Liver (tissue), 9 donors: ENCODE measurements around the gene PTPN9. TPM values are rescaled to one million over a fixed set of nuclear protein-coding genes. Genes with fewer than 3 reads are reported as not detected.

Experiments
- DNase-seq: peaks from one replicate; pipeline ENCODE4 v3.0.0-alpha.2; 2017; ENCODE audit warnings: low spot score
- H3K27ac ChIP-seq, 2 donors: one replicate each; pipeline ENCODE4 v1.7.0; 2013; ENCODE audit warnings: inconsistent platforms in 2 of 2, low read length in 2 of 2, control low read depth in 1 of 2, low read depth in 1 of 2, mild to moderate bottlenecking in 1 of 2
- H3K27me3 ChIP-seq, 4 donors: one replicate each; pipeline versions ENCODE4 v1.6.1 to v1.7.0; 2013; ENCODE audit warnings: low read length in 3 of 4, inconsistent platforms in 1 of 4, mild to moderate bottlenecking in 1 of 4, moderate library complexity in 1 of 4; ENCODE audit not compliant: control insufficient read depth in 4 of 4, insufficient read depth in 4 of 4
- H3K36me3 ChIP-seq, 4 donors: one replicate each; pipeline versions ENCODE4 v1.6.1 to v1.7.0; 2013; ENCODE audit warnings: low read length in 3 of 4, mild to moderate bottlenecking in 3 of 4, low read depth in 1 of 4, moderate library complexity in 1 of 4; ENCODE audit not compliant: control insufficient read depth in 4 of 4, insufficient read depth in 3 of 4
- H3K4me1 ChIP-seq, 4 donors: one replicate each; pipeline versions ENCODE4 v1.6.1 to v1.7.0; 2013; ENCODE audit warnings: low read length in 3 of 4, mild to moderate bottlenecking in 3 of 4, moderate library complexity in 1 of 4; ENCODE audit not compliant: control insufficient read depth in 4 of 4, insufficient read depth in 4 of 4
- H3K4me3 ChIP-seq, 3 donors: one replicate each; pipeline versions ENCODE4 v1.6.1 to v1.7.0; 2013; ENCODE audit warnings: low read length in 3 of 3, control low read depth in 1 of 3, low read depth in 1 of 3, mild to moderate bottlenecking in 1 of 3
- H3K9ac ChIP-seq, 2 donors: one replicate each; pipeline ENCODE4 v1.7.0; 2013; ENCODE audit warnings: low read length in 2 of 2, mild to moderate bottlenecking in 2 of 2, moderate library complexity in 2 of 2, control low read depth in 1 of 2, low read depth in 1 of 2
- H3K9me3 ChIP-seq, 4 donors: one replicate each; pipeline versions ENCODE4 v1.6.1 to v1.7.0; 2013; ENCODE audit warnings: low read length in 3 of 4; ENCODE audit not compliant: control insufficient read depth in 4 of 4
- FOXA1 ChIP-seq: IDR thresholded peaks from 2 replicates; pipeline ENCODE4 v1.6.1; 2016; ENCODE audit warnings: antibody characterized with exemption
- FOXA2 ChIP-seq: IDR thresholded peaks from 2 replicates; pipeline ENCODE4 v1.6.1; 2016; ENCODE audit warnings: antibody characterized with exemption
- GABPA ChIP-seq, 2 donors: IDR thresholded peaks in 1 of 2; conservative IDR thresholded peaks in 1 of 2; 2 replicates each; pipeline ENCODE4 v1.6.1; 2016; ENCODE audit warnings: antibody characterized with exemption in 2 of 2, mild to moderate bottlenecking in 1 of 2, moderate library complexity in 1 of 2
- HNF4A ChIP-seq, 2 donors: conservative IDR thresholded peaks; 2 replicates each; pipeline ENCODE4 v1.6.1; 2016; ENCODE audit warnings: antibody characterized with exemption in 2 of 2, mild to moderate bottlenecking in 2 of 2
- HNF4G ChIP-seq: IDR thresholded peaks from 2 replicates; pipeline ENCODE4 v1.6.1; 2016; ENCODE audit warnings: antibody characterized with exemption
- JUND ChIP-seq, 2 donors: IDR thresholded peaks; 2 replicates each; pipeline ENCODE4 v1.6.1; 2016; ENCODE audit warnings: antibody characterized with exemption in 2 of 2
- NR2F2 ChIP-seq: IDR thresholded peaks from 2 replicates; pipeline ENCODE4 v1.6.1; 2016; ENCODE audit warnings: antibody characterized with exemption
- RAD21 ChIP-seq, 2 donors: IDR thresholded peaks; 2 replicates each; pipeline ENCODE4 v1.6.1; 2016; ENCODE audit warnings: antibody characterized with exemption in 2 of 2, mild to moderate bottlenecking in 2 of 2
- YY1 ChIP-seq: IDR thresholded peaks from 2 replicates; pipeline ENCODE4 v1.6.1; 2016; ENCODE audit warnings: antibody characterized with exemption, mild to moderate bottlenecking
- WGBS: extraction: QIAGEN DNeasy Blood & Tissue Kit; methylation state at CpG from one replicate; pipeline ENCODE4 v1.1.7; 2013; 5-methylcytosine and 5-hydroxymethylcytosine counted together
- polyA plus RNA-seq, 2 donors: library from polyadenylated mRNA; stranded (reverse) in 1 of 2; unstranded in 1 of 2; fragments of 200-250 nt in 1 of 2; fragments of >200 nt in 1 of 2; fragmentation: Nextera tagmentation in 1 of 2; extraction: Ambion mirVana in 1 of 2; gene quantifications; one replicate each; pipeline versions ENCODE4 v1.2.1 to v1.2.3, GENCODE V29; 2013 to 2015
- total RNA-seq, 2 donors: library from RNA; depleted of rRNA; stranded (reverse); fragments of >200 nt; gene quantifications; one replicate each; pipeline ENCODE4 v1.2.3, GENCODE V29; 2014
- TF ChIP-seq, protein P1 (sequence below): IDR thresholded peaks from 2 replicates; pipeline ENCODE4 v1.6.1; 2016; ENCODE audit warnings: antibody characterized with exemption
- TF ChIP-seq, protein P2 (sequence below): IDR thresholded peaks from 2 replicates; pipeline ENCODE4 v1.6.1; 2016; ENCODE audit warnings: antibody characterized with exemption
- TF ChIP-seq, protein P3 (sequence below): IDR thresholded peaks from 2 replicates; pipeline ENCODE4 v1.6.1; 2016; ENCODE audit warnings: antibody characterized with exemption
- TF ChIP-seq, protein P4 (sequence below): fragments of 150-350 bp; IDR thresholded peaks from 2 replicates; pipeline ENCODE4 v1.5.1; 2017; ENCODE audit warnings: improper control_type of control experiment, low read depth, low read length; ENCODE audit not compliant: missing input control
- TF ChIP-seq, protein P5 (sequence below): IDR thresholded peaks from 2 replicates; pipeline ENCODE4 v1.6.1; 2016; ENCODE audit warnings: antibody characterized with exemption, mild to moderate bottlenecking
- donor health status: healthy.
- donor health status: healthy.
- donor health status: healthy.
- donor health status: healthy.
- donor health status: healthy.

Gene PTPN9
- total and polyA plus RNA-seq, 4 donors, result 5.4 to 14.1 (median 7.5) TPM

DNA sequence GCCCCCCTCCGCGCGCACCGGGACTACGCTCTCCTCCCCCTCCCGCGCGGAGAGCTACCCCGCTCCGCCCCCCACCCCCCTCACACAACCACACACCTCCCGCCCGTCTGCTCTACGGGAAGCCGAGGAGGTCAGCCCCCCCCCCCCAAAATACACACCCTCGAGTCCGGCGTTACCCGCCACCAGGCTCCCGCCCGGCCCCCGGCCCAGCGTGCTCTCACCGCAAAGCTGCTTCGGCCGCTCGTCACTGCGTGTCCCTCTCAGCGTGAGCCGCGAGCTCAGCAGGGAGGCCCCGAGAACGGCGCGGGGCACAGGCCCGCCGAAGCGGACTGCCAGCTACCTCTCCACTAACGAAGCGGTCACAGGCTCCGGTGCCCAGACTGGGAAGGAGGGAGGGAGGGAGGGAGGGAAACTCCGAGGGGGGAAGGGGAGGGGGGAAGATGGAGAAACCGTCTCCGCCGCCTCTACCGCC is 127.9 kb downstream of the PTPN9 start:
- no peaks in the 10 kb centered on the region for H3K9me3 ChIP-seq
- H3K27me3 ChIP-seq, result no peaks in the 10 kb centered on the region
- no peak for DNase-seq
- H3K4me1 ChIP-seq, result peaks cover 1 to 30% (median 21%) of the 10 kb centered on the region in 4 donors
- peak overlapping the region; percentile 96 for H3K27ac ChIP-seq
- TF ChIP-seq, protein P1, sequence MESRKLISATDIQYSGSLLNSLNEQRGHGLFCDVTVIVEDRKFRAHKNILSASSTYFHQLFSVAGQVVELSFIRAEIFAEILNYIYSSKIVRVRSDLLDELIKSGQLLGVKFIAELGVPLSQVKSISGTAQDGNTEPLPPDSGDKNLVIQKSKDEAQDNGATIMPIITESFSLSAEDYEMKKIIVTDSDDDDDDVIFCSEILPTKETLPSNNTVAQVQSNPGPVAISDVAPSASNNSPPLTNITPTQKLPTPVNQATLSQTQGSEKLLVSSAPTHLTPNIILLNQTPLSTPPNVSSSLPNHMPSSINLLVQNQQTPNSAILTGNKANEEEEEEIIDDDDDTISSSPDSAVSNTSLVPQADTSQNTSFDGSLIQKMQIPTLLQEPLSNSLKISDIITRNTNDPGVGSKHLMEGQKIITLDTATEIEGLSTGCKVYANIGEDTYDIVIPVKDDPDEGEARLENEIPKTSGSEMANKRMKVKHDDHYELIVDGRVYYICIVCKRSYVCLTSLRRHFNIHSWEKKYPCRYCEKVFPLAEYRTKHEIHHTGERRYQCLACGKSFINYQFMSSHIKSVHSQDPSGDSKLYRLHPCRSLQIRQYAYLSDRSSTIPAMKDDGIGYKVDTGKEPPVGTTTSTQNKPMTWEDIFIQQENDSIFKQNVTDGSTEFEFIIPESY, result no peak
- TF ChIP-seq, protein P2, sequence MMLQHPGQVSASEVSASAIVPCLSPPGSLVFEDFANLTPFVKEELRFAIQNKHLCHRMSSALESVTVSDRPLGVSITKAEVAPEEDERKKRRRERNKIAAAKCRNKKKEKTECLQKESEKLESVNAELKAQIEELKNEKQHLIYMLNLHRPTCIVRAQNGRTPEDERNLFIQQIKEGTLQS, result no peak
- TF ChIP-seq YY1, result no peak
- no peak for TF ChIP-seq GABPA (IDR thresholded peaks at IDR 0.05 in 1 of 2, conservative IDR thresholded peaks at IDR 0.05 in 1 of 2)
- no peak for TF ChIP-seq HNF4G
- TF ChIP-seq, protein P3, sequence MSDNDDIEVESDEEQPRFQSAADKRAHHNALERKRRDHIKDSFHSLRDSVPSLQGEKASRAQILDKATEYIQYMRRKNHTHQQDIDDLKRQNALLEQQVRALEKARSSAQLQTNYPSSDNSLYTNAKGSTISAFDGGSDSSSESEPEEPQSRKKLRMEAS, result no peak
- TF ChIP-seq HNF4A (conservative IDR thresholded peaks at IDR 0.05), result no peak
- TF ChIP-seq, protein P4, sequence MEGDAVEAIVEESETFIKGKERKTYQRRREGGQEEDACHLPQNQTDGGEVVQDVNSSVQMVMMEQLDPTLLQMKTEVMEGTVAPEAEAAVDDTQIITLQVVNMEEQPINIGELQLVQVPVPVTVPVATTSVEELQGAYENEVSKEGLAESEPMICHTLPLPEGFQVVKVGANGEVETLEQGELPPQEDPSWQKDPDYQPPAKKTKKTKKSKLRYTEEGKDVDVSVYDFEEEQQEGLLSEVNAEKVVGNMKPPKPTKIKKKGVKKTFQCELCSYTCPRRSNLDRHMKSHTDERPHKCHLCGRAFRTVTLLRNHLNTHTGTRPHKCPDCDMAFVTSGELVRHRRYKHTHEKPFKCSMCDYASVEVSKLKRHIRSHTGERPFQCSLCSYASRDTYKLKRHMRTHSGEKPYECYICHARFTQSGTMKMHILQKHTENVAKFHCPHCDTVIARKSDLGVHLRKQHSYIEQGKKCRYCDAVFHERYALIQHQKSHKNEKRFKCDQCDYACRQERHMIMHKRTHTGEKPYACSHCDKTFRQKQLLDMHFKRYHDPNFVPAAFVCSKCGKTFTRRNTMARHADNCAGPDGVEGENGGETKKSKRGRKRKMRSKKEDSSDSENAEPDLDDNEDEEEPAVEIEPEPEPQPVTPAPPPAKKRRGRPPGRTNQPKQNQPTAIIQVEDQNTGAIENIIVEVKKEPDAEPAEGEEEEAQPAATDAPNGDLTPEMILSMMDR, result no peak
- TF ChIP-seq FOXA2, result no peak
- no peak for TF ChIP-seq JUND (IDR thresholded peaks at IDR 0.05)
- no peak for TF ChIP-seq RAD21 (IDR thresholded peaks at IDR 0.05)
- TF ChIP-seq, protein P5, sequence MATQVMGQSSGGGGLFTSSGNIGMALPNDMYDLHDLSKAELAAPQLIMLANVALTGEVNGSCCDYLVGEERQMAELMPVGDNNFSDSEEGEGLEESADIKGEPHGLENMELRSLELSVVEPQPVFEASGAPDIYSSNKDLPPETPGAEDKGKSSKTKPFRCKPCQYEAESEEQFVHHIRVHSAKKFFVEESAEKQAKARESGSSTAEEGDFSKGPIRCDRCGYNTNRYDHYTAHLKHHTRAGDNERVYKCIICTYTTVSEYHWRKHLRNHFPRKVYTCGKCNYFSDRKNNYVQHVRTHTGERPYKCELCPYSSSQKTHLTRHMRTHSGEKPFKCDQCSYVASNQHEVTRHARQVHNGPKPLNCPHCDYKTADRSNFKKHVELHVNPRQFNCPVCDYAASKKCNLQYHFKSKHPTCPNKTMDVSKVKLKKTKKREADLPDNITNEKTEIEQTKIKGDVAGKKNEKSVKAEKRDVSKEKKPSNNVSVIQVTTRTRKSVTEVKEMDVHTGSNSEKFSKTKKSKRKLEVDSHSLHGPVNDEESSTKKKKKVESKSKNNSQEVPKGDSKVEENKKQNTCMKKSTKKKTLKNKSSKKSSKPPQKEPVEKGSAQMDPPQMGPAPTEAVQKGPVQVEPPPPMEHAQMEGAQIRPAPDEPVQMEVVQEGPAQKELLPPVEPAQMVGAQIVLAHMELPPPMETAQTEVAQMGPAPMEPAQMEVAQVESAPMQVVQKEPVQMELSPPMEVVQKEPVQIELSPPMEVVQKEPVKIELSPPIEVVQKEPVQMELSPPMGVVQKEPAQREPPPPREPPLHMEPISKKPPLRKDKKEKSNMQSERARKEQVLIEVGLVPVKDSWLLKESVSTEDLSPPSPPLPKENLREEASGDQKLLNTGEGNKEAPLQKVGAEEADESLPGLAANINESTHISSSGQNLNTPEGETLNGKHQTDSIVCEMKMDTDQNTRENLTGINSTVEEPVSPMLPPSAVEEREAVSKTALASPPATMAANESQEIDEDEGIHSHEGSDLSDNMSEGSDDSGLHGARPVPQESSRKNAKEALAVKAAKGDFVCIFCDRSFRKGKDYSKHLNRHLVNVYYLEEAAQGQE, result no peak
- TF ChIP-seq NR2F2, result no peak
- TF ChIP-seq FOXA1, result no peak
- WGBS, result under 1% methylated on average over 45 of the region's 45 CpGs
- peaks cover 0 to 3% (median 1%) of the 10 kb centered on the region in 4 donors for H3K36me3 ChIP-seq
- peak overlapping the region; percentile 82 to 89 (median 86) for H3K4me3 ChIP-seq
- peak overlapping the region in 1 of 2 donors; percentile 72 for H3K9ac ChIP-seq
